HepG2 (cell line): Measurements from ENCODE around the gene MAP1LC3B. TPM values are rescaled to one million over a fixed set of nuclear protein-coding genes. Genes with fewer than 3 reads are reported as not detected.

Source experiments
- BCL6 ChIP-seq: IDR thresholded peaks from 2 replicates; pipeline ENCODE4 v1.6.1; 2016; ENCODE audit warnings: missing genetic modification reagents, missing compliant biosample characterization
- ETV5 ChIP-seq: IDR thresholded peaks from 2 replicates; pipeline ENCODE4 v1.6.1; 2018; ENCODE audit warnings: missing biosample characterization, missing genetic modification reagents, inconsistent platforms, borderline replicate concordance
- KLF15 ChIP-seq: sonication (generic); formaldehyde crosslinking; IDR thresholded peaks from 2 replicates; pipeline ENCODE4 v1.8.1; 2023; ENCODE audit warnings: borderline replicate concordance, mild to moderate bottlenecking, inconsistent platforms, missing genetic modification reagents, mixed read lengths
- MLLT10 ChIP-seq: sonication (generic); formaldehyde crosslinking; IDR thresholded peaks from 2 replicates; pipeline ENCODE4 v1.4.0; 2020; ENCODE audit warnings: missing genetic modification reagents
- MTF1 ChIP-seq: sonication (generic); formaldehyde crosslinking; IDR thresholded peaks from 2 replicates; pipeline ENCODE4 v1.5.0; 2020; ENCODE audit warnings: missing genetic modification reagents
- NCOA5 ChIP-seq: sonication (generic); formaldehyde crosslinking; IDR thresholded peaks from 2 replicates; pipeline ENCODE4 v1.4.0; 2020; ENCODE audit warnings: missing genetic modification reagents
- RXRA ChIP-seq: sonication (generic); formaldehyde crosslinking; IDR thresholded peaks from 2 replicates; pipeline ENCODE4 v1.5.1; 2020; ENCODE audit warnings: missing genetic modification reagents
- SATB2 ChIP-seq: sonication (generic); formaldehyde crosslinking; IDR thresholded peaks from 2 replicates; pipeline ENCODE4 v1.5.0; 2020; ENCODE audit warnings: missing genetic modification reagents
- ZFP36L1 ChIP-seq: sonication (generic); formaldehyde crosslinking; IDR thresholded peaks from 2 replicates; pipeline ENCODE4 v1.8.0; 2022; ENCODE audit warnings: mild to moderate bottlenecking, missing genetic modification reagents, moderate library complexity
- ZNF709 ChIP-seq: sonication (generic); formaldehyde crosslinking; IDR thresholded peaks from 2 replicates; pipeline ENCODE4 v1.5.0; 2020; ENCODE audit warnings: mild to moderate bottlenecking, missing genetic modification reagents
- ZNF720 ChIP-seq: sonication (generic); formaldehyde crosslinking; IDR thresholded peaks from 2 replicates; pipeline ENCODE4 v1.4.0; 2020; ENCODE audit warnings: missing genetic modification reagents
- polyA plus RNA-seq, 8 experiments: library from polyadenylated mRNA; depleted of rRNA in 3 of 8; stranded (reverse) in 7 of 8; unstranded in 1 of 8; fragments of >200 nt; fragmentation: Illumina TruSeq in 4 of 8; extraction: Trizol in 4 of 8; gene quantifications; 2 replicates each; pipeline versions ENCODE4 v1.2.1 to v1.2.3, GENCODE V29; 2011 to 2016; ENCODE audit warnings: low read depth in 4 of 8, missing spikeins in 1 of 8, mixed read lengths in 1 of 8; ENCODE audit not compliant: insufficient read depth in 1 of 8
- total RNA-seq, 5 experiments: library from RNA; depleted of rRNA; stranded (reverse); fragments of >200 nt; fragmentation: Illumina TruSeq; extraction: Trizol; gene quantifications; 2 replicates each; pipeline ENCODE4 v1.2.3, GENCODE V29; 2016; ENCODE audit warnings: low read depth in 1 of 5
- TF ChIP-seq, protein P1 (sequence below): sonication (generic); formaldehyde crosslinking; IDR thresholded peaks from 2 replicates; pipeline ENCODE4 v1.4.0; 2020; ENCODE audit warnings: mild to moderate bottlenecking, missing genetic modification reagents
- TF ChIP-seq, protein P2 (sequence below): sonication (generic); formaldehyde crosslinking; conservative IDR thresholded peaks from 2 replicates; pipeline ENCODE4 v1.4.0; 2020; ENCODE audit warnings: missing genetic modification reagents
- TF ChIP-seq, protein P3 (sequence below): sonication (generic); formaldehyde crosslinking; IDR thresholded peaks from 2 replicates; pipeline ENCODE4 v1.4.0; 2020; ENCODE audit warnings: missing genetic modification reagents, mild to moderate bottlenecking, borderline replicate concordance
- TF ChIP-seq, protein P4 (sequence below): sonication (generic); formaldehyde crosslinking; IDR thresholded peaks from 2 replicates; pipeline ENCODE4 v1.5.0; 2020; ENCODE audit warnings: missing genetic modification reagents
- TF ChIP-seq, protein P5 (sequence below): sonication (generic); formaldehyde crosslinking; IDR thresholded peaks from 2 replicates; pipeline ENCODE4 v1.8.1; 2023; ENCODE audit warnings: mild to moderate bottlenecking, missing genetic modification reagents
- TF ChIP-seq, protein P6 (sequence below): sonication (generic); formaldehyde crosslinking; IDR thresholded peaks from 2 replicates; pipeline ENCODE4 v1.5.0; 2020; ENCODE audit warnings: mild to moderate bottlenecking, missing genetic modification reagents
- TF ChIP-seq, protein P7 (sequence below): sonication (generic); formaldehyde crosslinking; IDR thresholded peaks from 2 replicates; pipeline ENCODE4 v1.8.0; 2022; ENCODE audit warnings: mild to moderate bottlenecking, missing genetic modification reagents, moderate library complexity

The MAP1LC3B gene
- total and polyA plus RNA-seq, 2 of the 13 experiments (the other 11 are each of a cell fraction or from before 2014, with no cell fraction given) = 15.7 to 37.4 TPM

DNA sequence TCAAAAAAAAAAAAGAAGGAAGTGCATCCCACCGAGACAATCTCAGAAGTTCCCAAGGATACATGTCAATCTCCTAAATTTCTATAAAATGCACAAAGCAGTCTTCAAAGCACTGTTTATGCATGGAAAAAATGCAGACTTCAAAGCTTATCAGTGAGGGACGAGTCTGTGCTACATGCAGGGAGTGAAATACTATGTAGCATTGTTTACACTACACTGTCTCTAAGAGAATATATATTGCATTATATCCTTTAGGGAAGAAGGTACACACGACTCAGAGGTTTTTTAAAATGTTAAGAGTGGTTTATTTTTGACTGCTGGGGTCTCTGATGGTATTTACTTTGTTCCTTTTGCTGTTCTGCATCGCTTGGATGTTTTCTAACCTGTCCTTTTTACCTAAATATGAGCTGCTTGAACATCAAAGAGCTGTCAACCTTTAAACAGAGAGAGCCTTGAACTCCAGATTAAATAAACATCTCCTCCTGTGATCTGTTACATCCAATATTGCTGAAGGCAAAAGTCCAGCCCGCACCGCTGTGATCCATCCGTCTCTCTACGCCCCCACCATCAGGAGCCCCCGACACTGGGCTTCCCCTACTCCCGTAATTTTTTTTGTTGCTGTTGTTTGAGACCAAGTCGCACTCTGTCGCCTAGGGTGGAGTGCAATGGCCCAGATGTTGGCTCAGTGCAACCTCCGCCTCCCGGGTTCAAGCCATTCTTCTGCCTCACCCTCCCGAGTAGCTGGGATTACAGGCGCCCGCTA lies 9.9 kb upstream of the MAP1LC3B start (continued):
- TF ChIP-seq, protein P1, sequence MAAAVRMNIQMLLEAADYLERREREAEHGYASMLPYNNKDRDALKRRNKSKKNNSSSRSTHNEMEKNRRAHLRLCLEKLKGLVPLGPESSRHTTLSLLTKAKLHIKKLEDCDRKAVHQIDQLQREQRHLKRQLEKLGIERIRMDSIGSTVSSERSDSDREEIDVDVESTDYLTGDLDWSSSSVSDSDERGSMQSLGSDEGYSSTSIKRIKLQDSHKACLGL = no peak
- 0 out of 2 replicates have a peak, but pooled peaks have one; percentile 25 for TF ChIP-seq ZNF709 (CRISPR knock-in tag)
- TF ChIP-seq ETV5 (CRISPR knock-in tag) = peak; percentile 79
- 0 out of 2 replicates have a peak, but pooled peaks have one; percentile 13 for TF ChIP-seq MTF1 (CRISPR knock-in tag)
- TF ChIP-seq BCL6 (CRISPR knock-in tag) = peak; percentile 91; the same call in 1 of the 2 replicates
- TF ChIP-seq, protein P2, sequence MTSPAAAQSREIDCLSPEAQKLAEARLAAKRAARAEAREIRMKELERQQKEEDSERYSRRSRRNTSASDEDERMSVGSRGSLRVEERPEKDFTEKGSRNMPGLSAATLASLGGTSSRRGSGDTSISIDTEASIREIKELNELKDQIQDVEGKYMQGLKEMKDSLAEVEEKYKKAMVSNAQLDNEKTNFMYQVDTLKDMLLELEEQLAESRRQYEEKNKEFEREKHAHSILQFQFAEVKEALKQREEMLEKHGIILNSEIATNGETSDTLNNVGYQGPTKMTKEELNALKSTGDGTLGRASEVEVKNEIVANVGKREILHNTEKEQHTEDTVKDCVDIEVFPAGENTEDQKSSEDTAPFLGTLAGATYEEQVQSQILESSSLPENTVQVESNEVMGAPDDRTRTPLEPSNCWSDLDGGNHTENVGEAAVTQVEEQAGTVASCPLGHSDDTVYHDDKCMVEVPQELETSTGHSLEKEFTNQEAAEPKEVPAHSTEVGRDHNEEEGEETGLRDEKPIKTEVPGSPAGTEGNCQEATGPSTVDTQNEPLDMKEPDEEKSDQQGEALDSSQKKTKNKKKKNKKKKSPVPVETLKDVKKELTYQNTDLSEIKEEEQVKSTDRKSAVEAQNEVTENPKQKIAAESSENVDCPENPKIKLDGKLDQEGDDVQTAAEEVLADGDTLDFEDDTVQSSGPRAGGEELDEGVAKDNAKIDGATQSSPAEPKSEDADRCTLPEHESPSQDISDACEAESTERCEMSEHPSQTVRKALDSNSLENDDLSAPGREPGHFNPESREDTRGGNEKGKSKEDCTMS (CRISPR knock-in tag) = no peak
- TF ChIP-seq, protein P3, sequence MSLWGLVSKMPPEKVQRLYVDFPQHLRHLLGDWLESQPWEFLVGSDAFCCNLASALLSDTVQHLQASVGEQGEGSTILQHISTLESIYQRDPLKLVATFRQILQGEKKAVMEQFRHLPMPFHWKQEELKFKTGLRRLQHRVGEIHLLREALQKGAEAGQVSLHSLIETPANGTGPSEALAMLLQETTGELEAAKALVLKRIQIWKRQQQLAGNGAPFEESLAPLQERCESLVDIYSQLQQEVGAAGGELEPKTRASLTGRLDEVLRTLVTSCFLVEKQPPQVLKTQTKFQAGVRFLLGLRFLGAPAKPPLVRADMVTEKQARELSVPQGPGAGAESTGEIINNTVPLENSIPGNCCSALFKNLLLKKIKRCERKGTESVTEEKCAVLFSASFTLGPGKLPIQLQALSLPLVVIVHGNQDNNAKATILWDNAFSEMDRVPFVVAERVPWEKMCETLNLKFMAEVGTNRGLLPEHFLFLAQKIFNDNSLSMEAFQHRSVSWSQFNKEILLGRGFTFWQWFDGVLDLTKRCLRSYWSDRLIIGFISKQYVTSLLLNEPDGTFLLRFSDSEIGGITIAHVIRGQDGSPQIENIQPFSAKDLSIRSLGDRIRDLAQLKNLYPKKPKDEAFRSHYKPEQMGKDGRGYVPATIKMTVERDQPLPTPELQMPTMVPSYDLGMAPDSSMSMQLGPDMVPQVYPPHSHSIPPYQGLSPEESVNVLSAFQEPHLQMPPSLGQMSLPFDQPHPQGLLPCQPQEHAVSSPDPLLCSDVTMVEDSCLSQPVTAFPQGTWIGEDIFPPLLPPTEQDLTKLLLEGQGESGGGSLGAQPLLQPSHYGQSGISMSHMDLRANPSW (CRISPR knock-in tag) = no peak; the same call in 1 of the 2 replicates
- TF ChIP-seq, protein P4, sequence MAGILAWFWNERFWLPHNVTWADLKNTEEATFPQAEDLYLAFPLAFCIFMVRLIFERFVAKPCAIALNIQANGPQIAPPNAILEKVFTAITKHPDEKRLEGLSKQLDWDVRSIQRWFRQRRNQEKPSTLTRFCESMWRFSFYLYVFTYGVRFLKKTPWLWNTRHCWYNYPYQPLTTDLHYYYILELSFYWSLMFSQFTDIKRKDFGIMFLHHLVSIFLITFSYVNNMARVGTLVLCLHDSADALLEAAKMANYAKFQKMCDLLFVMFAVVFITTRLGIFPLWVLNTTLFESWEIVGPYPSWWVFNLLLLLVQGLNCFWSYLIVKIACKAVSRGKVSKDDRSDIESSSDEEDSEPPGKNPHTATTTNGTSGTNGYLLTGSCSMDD = no peak
- no peak for TF ChIP-seq MLLT10 (CRISPR knock-in tag)
- TF ChIP-seq SATB2 (CRISPR knock-in tag) = 0 out of 2 replicates have a peak, but pooled peaks have one; percentile 21
- TF ChIP-seq, protein P5, sequence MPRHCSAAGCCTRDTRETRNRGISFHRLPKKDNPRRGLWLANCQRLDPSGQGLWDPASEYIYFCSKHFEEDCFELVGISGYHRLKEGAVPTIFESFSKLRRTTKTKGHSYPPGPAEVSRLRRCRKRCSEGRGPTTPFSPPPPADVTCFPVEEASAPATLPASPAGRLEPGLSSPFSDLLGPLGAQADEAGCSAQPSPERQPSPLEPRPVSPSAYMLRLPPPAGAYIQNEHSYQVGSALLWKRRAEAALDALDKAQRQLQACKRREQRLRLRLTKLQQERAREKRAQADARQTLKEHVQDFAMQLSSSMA (CRISPR knock-in tag) = peak; percentile 95; the same call in 1 of the 2 replicates
- no peak for TF ChIP-seq ZNF720 (CRISPR knock-in tag)
- TF ChIP-seq, protein P6, sequence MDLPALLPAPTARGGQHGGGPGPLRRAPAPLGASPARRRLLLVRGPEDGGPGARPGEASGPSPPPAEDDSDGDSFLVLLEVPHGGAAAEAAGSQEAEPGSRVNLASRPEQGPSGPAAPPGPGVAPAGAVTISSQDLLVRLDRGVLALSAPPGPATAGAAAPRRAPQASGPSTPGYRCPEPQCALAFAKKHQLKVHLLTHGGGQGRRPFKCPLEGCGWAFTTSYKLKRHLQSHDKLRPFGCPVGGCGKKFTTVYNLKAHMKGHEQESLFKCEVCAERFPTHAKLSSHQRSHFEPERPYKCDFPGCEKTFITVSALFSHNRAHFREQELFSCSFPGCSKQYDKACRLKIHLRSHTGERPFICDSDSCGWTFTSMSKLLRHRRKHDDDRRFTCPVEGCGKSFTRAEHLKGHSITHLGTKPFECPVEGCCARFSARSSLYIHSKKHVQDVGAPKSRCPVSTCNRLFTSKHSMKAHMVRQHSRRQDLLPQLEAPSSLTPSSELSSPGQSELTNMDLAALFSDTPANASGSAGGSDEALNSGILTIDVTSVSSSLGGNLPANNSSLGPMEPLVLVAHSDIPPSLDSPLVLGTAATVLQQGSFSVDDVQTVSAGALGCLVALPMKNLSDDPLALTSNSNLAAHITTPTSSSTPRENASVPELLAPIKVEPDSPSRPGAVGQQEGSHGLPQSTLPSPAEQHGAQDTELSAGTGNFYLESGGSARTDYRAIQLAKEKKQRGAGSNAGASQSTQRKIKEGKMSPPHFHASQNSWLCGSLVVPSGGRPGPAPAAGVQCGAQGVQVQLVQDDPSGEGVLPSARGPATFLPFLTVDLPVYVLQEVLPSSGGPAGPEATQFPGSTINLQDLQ = no peak
- peak; percentile 91; the same call in 1 of the 2 replicates for TF ChIP-seq ZFP36L1
- TF ChIP-seq, protein P7, sequence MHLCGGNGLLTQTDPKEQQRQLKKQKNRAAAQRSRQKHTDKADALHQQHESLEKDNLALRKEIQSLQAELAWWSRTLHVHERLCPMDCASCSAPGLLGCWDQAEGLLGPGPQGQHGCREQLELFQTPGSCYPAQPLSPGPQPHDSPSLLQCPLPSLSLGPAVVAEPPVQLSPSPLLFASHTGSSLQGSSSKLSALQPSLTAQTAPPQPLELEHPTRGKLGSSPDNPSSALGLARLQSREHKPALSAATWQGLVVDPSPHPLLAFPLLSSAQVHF (CRISPR knock-in tag) = no peak
- TF ChIP-seq NCOA5 (CRISPR knock-in tag) = no peak
- peak; percentile 94; the same call in 1 of the 2 replicates for TF ChIP-seq RXRA (CRISPR knock-in tag)
- no peak for TF ChIP-seq KLF15
